ENCODE results near the gene TMEM30A.

Gene TMEM30A

DNA sequence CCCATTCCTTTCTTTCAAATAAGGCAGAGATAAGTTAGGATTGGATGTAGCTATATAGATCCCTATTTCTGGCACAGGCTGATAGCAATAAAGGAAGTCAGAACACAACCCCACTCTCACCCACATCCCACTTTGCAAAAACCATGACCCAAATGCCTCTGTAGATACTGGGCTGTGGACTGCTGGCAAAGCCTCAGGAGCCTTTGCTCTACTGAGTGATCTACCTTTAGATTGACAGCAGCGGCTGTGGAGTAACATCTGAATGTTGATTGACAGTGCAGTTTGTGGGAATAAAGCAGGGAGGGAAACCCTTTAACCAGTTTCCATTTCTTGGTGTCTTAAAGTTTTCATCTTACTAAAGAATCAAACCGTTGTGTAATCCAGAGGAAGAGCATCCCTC lies 6.7 kb upstream of the TMEM30A start:
- no peak for DNase-seq

- no peak for DNase-seq
These were observed 5.7 kb upstream of the TMEM30A start for GRCh38 chr6:75290136-75290945.

GRCh38 chr6:75288023-75288422 lies 3.4 kb upstream of the TMEM30A start:
- no peak for DNase-seq

DNA sequence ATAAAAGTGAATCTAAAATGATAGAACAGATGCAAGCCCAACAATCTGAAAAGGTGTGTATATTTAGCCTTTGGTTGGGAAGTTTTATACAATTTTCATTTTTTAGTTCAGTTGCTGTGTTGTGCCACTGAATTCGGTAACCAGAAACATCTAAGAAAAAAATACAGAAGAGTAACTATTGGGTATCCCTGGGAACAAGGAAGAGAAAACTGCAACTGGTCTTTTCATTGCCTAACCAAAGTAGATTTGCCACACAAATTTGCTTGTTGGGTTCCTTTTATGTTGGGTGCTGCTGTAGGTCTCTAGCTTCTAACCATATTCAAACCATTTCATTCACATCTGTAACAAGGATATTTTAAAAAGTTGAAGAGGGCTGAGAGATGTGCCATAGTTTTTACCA lies 2.8 kb upstream of the TMEM30A start:
- no peak for DNase-seq

GRCh38 chr6:75286955-75287354 lies 2.4 kb upstream of the TMEM30A start:
- no peak for DNase-seq

DNA sequence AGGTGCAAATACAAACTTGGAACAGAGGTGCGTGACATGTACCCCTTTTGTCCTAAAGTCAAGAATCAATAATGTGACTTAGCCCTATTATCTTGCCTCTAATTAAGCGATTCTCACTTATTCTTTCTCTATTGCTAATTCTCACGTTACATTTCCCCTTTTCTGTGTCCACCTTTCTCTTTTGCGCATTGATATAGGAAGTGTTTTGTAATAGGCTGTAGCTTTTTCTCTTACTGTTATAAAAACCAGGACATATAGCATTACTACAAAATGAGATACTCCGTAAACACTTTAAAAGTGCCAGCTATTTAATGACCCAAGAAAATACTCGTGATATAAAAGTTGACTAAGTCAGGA lies 669 bp upstream of the TMEM30A start:
- no peak for DNase-seq

GRCh38 chr6:75283907-75284631 lies 523 bp downstream of the TMEM30A start:
- DNase-seq, result peak; percentile 73

DNA sequence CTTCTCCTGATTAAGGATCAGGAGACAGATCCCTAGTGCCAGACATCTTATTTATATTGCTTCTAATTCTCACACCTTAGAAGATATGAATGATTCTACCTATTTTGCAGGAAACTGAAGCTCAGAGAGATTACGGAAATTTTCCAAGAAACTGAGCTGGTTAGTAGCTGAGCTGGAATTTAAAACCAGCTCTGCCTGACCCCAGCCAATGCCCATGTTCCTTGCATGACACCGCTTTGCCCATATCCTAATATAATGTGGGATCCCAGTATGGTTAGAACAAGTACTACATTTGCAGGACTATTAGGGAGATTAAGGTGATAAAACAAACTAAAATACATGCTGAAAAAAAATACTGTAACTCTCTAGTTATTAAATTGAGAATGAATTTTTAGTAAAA lies 1.9 kb downstream of the TMEM30A start:
- DNase-seq, result no peak

DNA sequence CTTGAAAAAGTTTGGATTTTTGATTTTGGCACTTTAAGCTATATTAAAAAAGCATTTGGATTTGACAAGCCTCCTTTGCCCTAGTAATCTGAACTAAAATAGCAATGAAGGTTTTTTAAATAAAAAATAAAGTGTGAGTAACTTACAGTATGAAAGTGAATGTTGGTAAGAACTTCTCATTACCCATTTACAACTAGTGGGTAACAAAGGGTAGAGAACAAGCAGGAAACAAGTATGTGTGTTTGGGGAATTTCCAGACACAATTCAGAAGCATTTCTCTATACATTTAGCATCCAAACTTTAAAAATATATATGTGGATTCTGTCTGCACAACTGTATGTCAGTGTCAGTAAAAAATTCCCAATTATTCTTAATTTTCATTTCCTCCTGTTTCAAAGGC lies 2.9 kb downstream of the TMEM30A start:
- DNase-seq, result no peak

DNA sequence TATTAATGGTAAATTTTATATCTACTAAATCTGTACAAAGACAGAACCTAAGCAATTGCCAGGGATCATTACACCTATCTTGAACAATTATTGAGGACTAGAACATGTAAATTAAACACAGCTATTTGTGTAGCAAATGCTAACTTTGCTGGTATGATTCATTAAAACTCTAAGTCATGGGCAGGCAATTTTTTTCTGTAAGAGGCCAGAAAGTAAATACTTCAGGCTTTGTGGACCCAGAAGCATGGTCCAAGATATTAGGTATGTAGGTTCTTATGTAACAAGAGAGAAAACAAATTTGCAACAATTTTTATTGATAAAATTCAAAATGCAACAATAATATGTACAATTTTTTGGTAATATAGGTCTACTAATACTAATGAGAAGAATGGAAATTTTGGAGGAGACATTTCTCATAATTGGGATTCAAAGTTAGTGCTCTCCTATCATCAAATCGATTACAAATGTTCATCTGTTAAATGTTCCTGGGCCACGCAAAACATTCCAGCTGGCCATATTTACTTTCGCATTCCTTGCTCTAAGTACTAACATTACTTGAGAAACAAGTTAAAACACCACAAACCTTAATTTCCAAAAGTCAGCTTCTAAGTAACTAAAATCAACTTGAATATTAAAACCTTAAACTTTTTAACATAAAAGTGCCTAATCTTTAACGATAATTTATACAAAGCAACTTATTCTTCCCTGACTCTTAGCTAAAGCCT lies 4.3 kb downstream of the TMEM30A start:
- DNase-seq, result no peak

DNA sequence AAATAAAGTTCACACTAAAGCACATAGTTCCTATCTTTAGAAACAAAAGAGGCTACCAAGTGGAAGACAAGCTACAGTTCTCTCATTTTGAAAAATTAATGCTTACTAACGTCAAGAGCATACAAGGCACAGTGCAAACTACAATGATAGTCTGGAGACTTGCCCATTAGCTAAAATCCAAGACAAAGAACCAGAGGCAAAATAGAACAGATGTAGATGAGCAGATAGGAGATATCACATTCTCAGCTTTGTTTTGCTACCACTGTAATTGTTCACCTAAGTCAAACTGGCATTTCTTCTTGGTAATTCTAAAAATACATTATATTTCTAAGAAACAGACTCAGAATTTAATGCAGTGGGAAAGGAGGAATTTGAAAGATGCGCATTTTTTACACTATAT lies 5.2 kb downstream of the TMEM30A start:
- no peak for DNase-seq

GRCh38 chr6:75278474-75279077 lies 6.0 kb downstream of the TMEM30A start:
- DNase-seq, result no peak

DNA sequence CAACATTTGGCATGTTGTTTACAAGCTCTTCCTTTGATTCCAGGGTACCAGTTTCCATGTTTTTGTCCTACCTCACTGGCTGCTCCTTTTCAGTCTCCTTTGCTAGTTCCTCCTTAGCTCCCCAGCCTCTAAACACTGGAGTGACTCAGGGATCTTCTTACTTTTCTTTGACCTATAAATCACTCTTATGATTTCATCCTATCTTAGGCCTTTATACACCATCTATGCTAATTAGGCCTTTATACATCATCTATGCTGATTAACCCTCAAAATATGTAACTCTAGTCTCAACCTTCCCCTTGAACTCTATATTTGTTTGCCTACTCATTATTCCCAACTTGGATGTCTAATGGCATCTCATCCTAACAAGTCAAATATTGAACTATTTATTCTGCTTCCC lies 9.5 kb downstream of the TMEM30A start:
- no peak for DNase-seq

GRCh38 chr6:75273009-75273408 lies 11.6 kb downstream of the TMEM30A start:
- DNase-seq, result no peak

DNA sequence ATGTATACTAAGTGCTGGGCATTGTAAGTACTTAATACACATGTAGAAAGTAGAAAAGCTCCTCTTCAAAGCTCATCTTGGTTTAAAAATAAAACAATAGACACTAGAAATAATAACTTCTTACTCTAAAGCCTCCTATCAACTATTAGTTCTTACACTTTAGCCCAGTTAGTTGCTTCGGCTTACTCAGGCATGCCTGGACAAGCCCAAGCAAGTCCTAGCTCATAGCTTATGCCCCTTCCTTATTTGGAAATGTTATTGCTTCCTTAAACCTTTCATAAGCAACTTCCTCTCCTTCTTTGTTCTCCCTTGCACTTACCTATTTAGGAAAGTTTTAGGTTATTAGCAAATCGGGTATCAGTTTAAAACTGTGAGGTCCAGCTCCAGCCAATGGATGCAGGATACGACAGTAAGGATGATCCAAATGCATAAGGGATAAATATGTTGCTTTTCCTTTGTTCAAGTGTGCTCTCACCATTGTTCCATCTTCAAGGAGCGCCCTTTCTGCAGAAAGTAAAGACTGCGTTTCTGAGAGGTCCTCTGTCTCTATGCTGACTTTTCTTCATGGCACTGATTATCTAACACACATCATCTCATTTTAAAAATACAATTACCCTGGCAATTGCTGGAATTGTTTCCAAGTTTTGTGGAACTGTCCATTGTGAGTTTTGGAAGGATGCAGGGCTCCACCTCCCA lies 12.3 kb downstream of the TMEM30A start:
- DNase-seq, result no peak

DNA sequence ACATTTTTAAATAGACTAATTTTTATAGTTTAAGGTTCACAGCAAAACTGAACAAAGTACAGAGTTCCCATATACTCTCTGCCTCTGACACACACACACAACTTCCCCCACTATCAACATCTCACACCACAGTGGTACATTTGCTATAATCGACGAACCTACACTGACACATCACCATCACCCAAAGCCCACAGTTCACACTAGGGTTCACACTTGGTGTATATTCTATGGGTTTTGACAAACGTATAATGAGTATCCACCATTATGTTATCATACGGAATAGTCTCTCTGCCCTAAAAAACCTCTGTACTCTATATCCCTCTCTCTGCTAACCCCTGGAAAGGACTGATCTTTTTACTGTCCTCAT lies 15.6 kb downstream of the TMEM30A start:
- DNase-seq, result no peak

GRCh38 chr6:75268121-75268987 lies 16.2 kb downstream of the TMEM30A start:
- DNase-seq, result no peak

- no peak for DNase-seq
These were observed 17.1 kb downstream of the TMEM30A start for GRCh38 chr6:75267461-75267860.

GRCh38 chr6:75266716-75267291 lies 17.8 kb downstream of the TMEM30A start:
- no peak for DNase-seq

GRCh38 chr6:75263401-75263750 lies 21.2 kb downstream of the TMEM30A start:
- no peak for DNase-seq

GRCh38 chr6:75262716-75263400 lies 21.7 kb downstream of the TMEM30A start:
- no peak for DNase-seq
